Immature natural killer cell (primary cell): ENCODE data around the gene C1orf210. TPM values are rescaled to one million over a fixed set of nuclear protein-coding genes. Genes with fewer than 3 reads are reported as not detected.

Source experiments
- DNase-seq, 3 donors: peaks; one replicate each; pipeline ENCODE4 v3.0.0; 2022; ENCODE audit warnings: mixed read lengths in 1 of 3
- H3K27ac Mint-ChIP-seq, 6 donors: one replicate each; pipeline ENCODE4 v1.8.0; 2020; ENCODE audit warnings: mixed read lengths in 6 of 6, mild to moderate bottlenecking in 5 of 6, inconsistent platforms in 4 of 6, moderate library complexity in 3 of 6
- H3K27me3 Mint-ChIP-seq, 3 donors: one replicate each; pipeline ENCODE4 v1.8.0; 2020 to 2021; ENCODE audit warnings: low read depth in 3 of 3, mild to moderate bottlenecking in 3 of 3, mixed read lengths in 3 of 3, moderate library complexity in 3 of 3, inconsistent platforms in 1 of 3
- H3K36me3 Mint-ChIP-seq, 3 donors: one replicate each; pipeline ENCODE4 v1.8.0; 2020; ENCODE audit warnings: mixed read lengths in 3 of 3, inconsistent platforms in 2 of 3, mild to moderate bottlenecking in 2 of 3
- H3K4me1 Mint-ChIP-seq, 2 donors: one replicate each; pipeline ENCODE4 v1.8.0; 2020; ENCODE audit warnings: inconsistent platforms in 2 of 2, mild to moderate bottlenecking in 2 of 2, mixed read lengths in 2 of 2, moderate library complexity in 1 of 2
- H3K4me3 Mint-ChIP-seq, 5 donors: one replicate each; pipeline ENCODE4 v1.8.0; 2020; ENCODE audit warnings: mild to moderate bottlenecking in 5 of 5, mixed read lengths in 5 of 5, inconsistent platforms in 3 of 5, moderate library complexity in 3 of 5
- H3K9me3 Mint-ChIP-seq, 6 donors: one replicate each; pipeline ENCODE4 v1.8.0; 2020; ENCODE audit warnings: mild to moderate bottlenecking in 6 of 6, mixed read lengths in 6 of 6, inconsistent platforms in 4 of 6, moderate library complexity in 3 of 6
- polyA plus RNA-seq, 3 donors: library from polyadenylated mRNA; unstranded; fragments of 300-500 nt; fragmentation: Illumina TruSeq; gene quantifications; one replicate each; pipeline ENCODE4 v1.2.3, GENCODE V29; 2021

C1orf210 gene
- polyA plus RNA-seq, 3 donors from 2014 or later, result not detected

DNA sequence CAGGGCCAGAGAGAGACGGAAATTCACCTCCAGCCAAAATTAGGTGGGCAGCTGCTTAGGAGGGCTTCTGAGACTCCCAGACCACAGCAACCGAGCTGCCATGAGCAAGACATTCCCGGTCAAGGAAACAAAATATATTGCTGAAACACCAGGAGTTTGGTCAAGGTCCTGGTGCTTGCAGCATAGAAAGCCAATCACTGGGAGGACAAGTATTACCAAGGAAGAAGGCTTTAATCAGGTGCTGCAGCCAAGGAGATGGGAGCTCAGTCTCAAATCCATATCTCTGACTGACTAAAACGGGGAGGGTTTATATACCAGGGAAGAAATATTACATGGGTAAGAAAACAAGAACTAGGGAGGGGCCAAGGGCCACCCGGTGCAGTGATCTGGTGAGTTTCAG, 34.4 kb downstream of the C1orf210 start:
- Mint-ChIP-seq H3K9me3 (no peaks in the 10 kb centered on the region), H3K4me3 (no peak overlapping the region), H3K27me3 (peaks cover 0 to 8% (median 3%) of the 10 kb centered on the region in 3 donors), H3K27ac (no peak overlapping the region), H3K36me3 (no peaks in the 10 kb centered on the region), H3K4me1 (no peaks in the 10 kb centered on the region)
- no peak for DNase-seq

DNA sequence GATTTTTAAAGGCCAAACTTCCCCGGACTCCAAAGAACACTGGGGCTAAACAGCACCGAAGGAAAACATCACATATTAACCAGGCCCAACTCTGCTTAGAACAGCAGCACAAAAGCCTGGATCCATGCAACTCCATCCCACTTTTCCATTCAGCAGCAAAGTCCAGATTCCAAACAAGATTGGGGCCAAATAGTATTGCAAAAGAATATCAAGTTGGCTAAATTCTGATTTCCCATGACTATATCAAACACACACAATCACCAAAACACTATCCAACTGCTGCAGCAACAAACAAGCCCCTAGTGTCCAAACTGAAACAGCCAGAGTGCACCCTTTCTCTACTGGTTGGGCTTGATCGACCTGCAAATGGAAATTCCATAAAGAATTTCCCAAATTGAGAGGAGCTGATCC, 35.0 kb downstream of the C1orf210 start:
- no peak for DNase-seq
- H3K27me3 Mint-ChIP-seq, result peaks cover 0 to 8% (median 3%) of the 10 kb centered on the region in 3 donors
- no peaks in the 10 kb centered on the region for H3K9me3 Mint-ChIP-seq
- H3K4me1 Mint-ChIP-seq, result no peaks in the 10 kb centered on the region
- H3K36me3 Mint-ChIP-seq, result no peaks in the 10 kb centered on the region
- no peak overlapping the region for H3K27ac Mint-ChIP-seq
- no peak overlapping the region for H3K4me3 Mint-ChIP-seq

DNA sequence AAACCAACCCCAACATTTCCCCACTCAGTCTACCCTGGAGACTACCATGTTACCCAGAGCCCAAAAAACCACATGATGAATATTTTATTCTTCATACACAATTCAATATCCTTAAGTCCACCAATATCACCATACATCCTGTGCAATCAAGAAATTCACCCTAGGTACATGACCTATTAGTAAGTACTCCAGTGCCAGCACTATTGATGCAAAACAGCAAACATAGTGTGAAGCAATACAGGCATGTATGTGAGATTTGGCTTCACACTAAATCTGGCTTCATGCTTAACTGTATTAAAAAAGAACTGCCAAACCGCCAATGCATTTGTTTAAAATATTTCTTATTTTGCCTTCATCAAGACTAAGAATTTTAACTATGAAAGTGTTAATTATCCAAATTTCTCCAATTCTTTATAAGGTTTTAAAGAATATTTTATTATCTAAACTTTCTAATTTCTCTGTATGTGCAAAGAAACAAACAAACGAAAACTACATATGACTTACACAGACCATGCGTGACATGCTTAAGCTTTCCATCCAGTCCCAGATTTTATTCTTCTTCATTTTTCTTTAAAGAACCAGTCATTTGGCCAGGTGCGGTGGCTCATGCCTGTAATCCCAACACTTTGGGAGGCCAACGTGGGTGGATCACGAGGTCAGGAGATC, 38.0 kb downstream of the C1orf210 start:
- Mint-ChIP-seq H3K36me3 (no peaks in the 10 kb centered on the region), H3K9me3 (no peaks in the 10 kb centered on the region), H3K4me1 (no peaks in the 10 kb centered on the region), H3K27ac (no peak overlapping the region), H3K27me3 (peaks cover 2 to 3% (median 3%) of the 10 kb centered on the region in 3 donors), H3K4me3 (no peak overlapping the region)
- no peak for DNase-seq

DNA sequence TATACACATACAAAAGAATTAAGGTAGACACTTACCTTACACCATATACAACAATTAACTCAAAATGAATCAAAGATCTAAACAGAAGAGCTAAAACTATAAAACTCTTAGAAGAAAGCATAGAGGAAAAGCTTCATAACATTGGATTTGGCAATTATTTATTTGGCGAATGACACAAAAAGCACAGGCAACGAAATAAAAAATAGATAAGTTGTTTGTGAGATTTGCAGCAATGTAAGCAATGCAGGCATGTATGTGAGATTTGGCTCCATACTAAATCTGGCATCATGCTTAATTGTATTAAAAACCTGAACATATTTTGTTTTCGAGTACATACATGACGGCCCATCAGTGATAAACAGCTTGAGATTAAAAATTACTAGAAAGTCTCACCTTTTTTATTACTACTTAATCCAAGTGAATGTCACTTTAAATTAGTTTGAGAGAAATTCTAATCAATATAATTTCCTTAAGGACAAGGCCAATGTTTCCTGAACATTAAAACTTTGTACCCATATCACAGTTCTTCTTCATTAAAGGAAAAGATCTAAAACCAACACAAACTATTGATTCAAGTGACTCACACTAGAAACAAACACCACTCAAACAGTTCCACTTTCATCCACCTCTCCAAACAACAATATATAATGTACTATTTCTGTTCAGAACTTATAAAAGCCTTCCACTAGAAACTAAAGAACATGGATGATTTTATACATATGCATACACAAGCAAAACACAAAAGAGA, 38.7 kb downstream of the C1orf210 start:
- H3K27ac Mint-ChIP-seq, result no peak overlapping the region
- no peak overlapping the region for H3K4me3 Mint-ChIP-seq
- DNase-seq, result no peak
- no peaks in the 10 kb centered on the region for H3K9me3 Mint-ChIP-seq
- H3K36me3 Mint-ChIP-seq, result no peaks in the 10 kb centered on the region
- peaks cover 2 to 3% (median 3%) of the 10 kb centered on the region in 3 donors for H3K27me3 Mint-ChIP-seq
- H3K4me1 Mint-ChIP-seq, result no peaks in the 10 kb centered on the region

DNA sequence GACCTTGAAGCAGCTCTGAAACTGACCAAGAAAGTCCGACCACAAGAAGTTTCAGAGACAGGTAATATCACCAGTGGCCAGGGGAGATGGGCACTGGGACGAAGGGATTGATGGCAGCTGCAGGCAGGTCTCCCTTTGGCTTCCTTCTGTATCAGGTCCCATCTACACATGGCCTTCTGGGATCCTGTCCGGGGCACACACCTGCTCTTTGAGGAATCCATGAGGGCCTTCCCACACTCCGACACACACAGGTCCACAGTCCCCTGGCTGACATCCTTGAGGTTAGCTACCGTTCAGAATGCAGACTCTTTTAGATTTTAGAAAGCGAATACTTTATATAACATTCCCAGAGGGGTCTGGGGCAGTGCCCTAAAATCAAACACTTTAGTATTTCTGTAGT, 42.1 kb downstream of the C1orf210 start:
- no peak overlapping the region for H3K4me3 Mint-ChIP-seq
- no peaks in the 10 kb centered on the region for H3K36me3 Mint-ChIP-seq
- no peaks in the 10 kb centered on the region for H3K4me1 Mint-ChIP-seq
- no peak for DNase-seq
- no peak overlapping the region for H3K27ac Mint-ChIP-seq
- H3K9me3 Mint-ChIP-seq, result no peaks in the 10 kb centered on the region
- H3K27me3 Mint-ChIP-seq, result peaks cover 0 to 3% (median 2%) of the 10 kb centered on the region in 3 donors

DNA sequence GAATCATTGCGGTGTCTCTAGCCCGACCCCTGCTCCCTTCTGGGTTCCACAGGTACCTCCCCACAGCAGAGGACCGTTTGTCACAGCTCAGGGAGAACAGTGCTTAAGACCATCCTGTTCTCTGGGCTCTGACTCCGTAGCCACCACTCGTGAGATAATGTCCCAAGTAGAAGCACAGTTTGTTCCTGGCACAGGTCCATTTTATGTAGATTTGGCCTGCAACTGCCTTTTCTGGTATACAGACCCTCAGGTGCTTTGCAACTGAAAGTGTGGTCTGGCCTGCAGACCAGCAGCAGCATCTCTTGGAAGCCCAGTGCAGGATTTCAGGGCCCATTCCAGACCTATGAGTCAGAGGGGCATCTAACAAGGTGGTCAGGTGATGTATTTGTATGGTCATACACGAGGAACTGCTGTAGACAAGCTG, 44.0 kb downstream of the C1orf210 start:
- no peak overlapping the region for H3K4me3 Mint-ChIP-seq
- peaks cover 0 to 2% (median 0%) of the 10 kb centered on the region in 3 donors for H3K27me3 Mint-ChIP-seq
- no peaks in the 10 kb centered on the region for H3K4me1 Mint-ChIP-seq
- no peaks in the 10 kb centered on the region for H3K36me3 Mint-ChIP-seq
- no peaks in the 10 kb centered on the region for H3K9me3 Mint-ChIP-seq
- no peak overlapping the region for H3K27ac Mint-ChIP-seq
- no peak for DNase-seq

DNA sequence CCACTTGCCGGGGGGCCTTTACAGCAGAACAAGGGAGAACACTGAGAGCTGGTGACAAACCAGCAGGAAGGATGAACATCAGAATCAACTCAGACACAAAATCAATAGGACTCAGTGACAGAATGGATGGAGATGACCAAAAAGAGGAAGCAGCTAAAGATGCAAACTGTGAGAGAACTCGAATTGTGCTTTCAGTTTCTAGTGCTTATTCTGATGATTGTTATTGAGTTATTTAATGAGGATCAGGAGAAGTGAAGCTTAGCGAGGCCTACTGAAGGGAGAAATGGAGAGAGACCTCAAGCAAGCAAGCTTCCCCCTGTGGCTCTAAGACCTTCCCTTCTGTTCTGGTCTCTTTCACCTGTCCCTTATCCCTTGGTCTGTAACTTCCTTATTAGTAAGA, 45.9 kb downstream of the C1orf210 start:
- H3K4me1 Mint-ChIP-seq, result no peaks in the 10 kb centered on the region
- no peaks in the 10 kb centered on the region for H3K36me3 Mint-ChIP-seq
- DNase-seq, result no peak
- peaks cover 0 to 2% (median 0%) of the 10 kb centered on the region in 3 donors for H3K27me3 Mint-ChIP-seq
- H3K9me3 Mint-ChIP-seq, result no peaks in the 10 kb centered on the region
- peak overlapping the region in 1 of 6 donors; percentile 33 for H3K27ac Mint-ChIP-seq
- H3K4me3 Mint-ChIP-seq, result no peak overlapping the region

DNA sequence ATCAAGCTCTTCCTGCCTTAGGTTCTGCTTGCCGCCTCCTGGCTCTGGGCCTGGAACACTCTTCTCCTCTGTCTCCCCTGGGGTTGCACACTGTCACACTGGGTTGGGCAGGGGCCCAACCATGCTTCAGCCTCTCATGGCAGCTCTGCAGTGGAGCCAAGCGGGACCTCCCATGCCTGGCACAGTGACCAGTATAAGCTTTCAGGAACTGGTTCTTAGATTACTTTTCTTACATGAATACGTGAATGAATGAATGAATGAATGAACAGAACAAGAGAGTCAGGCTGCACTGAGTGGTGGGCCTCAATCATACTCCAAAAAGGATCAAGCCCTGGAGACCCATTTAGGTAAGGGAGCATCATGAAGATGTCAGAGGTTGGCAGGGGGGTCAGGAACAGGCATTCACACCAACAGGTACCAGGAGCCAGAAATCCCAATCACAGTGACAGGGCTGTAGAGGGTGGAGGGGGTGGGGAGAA, 46.4 kb downstream of the C1orf210 start:
- no peak for DNase-seq
- Mint-ChIP-seq H3K27ac (no peak overlapping the region), H3K4me3 (no peak overlapping the region), H3K4me1 (no peaks in the 10 kb centered on the region), H3K27me3 (no peaks in the 10 kb centered on the region), H3K36me3 (no peaks in the 10 kb centered on the region), H3K9me3 (no peaks in the 10 kb centered on the region)

DNA sequence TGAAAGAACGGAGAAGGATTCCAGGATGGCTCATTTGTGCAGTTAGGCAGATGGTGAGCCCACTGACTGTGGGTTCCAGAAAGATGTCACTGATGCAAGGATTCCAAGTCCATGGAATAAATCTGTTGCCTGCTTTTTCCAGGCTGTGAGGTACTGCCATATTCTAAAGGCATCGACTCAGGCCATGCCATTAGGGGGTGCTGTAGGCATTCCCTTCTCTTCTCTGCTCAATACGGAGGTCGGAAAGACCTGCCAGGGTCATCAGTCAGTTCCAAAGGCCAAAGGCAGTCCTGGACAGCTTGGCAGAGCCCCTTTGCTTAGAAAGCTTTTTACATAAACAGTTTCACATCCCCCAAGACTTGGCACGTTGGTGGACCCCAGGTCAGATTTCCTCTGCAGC, 47.3 kb downstream of the C1orf210 start:
- DNase-seq, result peak in 1 of 3 donors; percentile 6
- no peak overlapping the region for H3K4me3 Mint-ChIP-seq
- H3K36me3 Mint-ChIP-seq, result no peaks in the 10 kb centered on the region
- no peaks in the 10 kb centered on the region for H3K27me3 Mint-ChIP-seq
- no peaks in the 10 kb centered on the region for H3K9me3 Mint-ChIP-seq
- no peaks in the 10 kb centered on the region for H3K4me1 Mint-ChIP-seq
- no peak overlapping the region for H3K27ac Mint-ChIP-seq

DNA sequence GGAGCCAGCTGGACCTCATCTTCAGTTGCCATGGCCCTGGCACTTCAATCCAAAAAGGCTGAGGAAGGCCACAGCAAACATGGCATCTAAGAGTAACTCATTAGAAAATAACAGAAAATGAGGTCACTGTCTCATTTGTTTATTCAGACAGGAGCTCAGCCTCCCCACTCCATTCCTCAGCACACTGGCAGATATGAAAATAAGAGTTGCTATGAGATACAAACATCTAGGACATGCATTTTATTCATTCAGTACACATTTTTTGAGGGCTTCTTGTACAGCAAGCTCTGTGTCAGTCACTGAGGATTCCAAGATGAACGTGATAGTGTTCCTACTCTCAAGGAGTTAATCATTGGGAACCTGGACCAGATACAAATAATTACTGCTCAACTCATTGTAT, 48.3 kb downstream of the C1orf210 start:
- DNase-seq, result no peak
- no peak overlapping the region for H3K4me3 Mint-ChIP-seq
- H3K36me3 Mint-ChIP-seq, result no peaks in the 10 kb centered on the region
- H3K27ac Mint-ChIP-seq, result peak overlapping the region in 1 of 6 donors; percentile 10
- no peaks in the 10 kb centered on the region for H3K4me1 Mint-ChIP-seq
- H3K9me3 Mint-ChIP-seq, result no peaks in the 10 kb centered on the region
- H3K27me3 Mint-ChIP-seq, result no peaks in the 10 kb centered on the region

DNA sequence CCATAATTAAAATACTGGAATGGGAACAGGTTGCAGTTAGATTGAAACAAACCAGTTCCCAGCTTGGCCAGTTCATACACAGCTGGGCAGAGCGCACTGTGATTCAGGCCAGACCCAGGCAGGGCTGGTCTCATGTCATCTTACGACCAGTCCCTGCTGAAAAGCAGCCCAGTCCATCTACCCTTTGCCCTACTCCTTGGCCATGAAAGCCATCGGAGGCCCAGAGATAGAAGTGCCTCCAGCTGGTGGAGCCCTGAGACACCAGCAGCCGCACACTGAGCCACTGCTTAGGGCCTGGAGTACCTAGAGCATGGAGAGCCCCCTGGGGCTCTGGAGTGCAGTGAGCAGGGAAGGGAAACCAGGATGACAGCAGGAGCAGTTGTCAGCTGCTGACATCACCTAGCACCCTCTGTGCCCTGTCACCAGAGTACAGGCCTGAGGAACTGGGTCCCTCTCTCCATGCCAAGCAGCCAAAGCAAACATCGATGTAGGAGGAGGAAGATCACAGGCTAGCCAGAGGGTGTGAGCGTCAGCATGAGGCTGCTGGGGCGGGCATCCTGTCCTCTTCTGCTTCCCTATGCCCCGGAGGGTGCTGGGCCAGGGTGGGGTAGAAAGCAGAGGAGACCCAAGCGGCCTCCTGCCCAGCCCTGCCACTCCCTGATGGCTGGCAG, 49.8 kb downstream of the C1orf210 start:
- H3K9me3 Mint-ChIP-seq, result no peaks in the 10 kb centered on the region
- H3K36me3 Mint-ChIP-seq, result no peaks in the 10 kb centered on the region
- H3K4me3 Mint-ChIP-seq, result no peak overlapping the region
- no peaks in the 10 kb centered on the region for H3K27me3 Mint-ChIP-seq
- no peak for DNase-seq
- H3K4me1 Mint-ChIP-seq, result no peaks in the 10 kb centered on the region
- no peak overlapping the region for H3K27ac Mint-ChIP-seq

DNA sequence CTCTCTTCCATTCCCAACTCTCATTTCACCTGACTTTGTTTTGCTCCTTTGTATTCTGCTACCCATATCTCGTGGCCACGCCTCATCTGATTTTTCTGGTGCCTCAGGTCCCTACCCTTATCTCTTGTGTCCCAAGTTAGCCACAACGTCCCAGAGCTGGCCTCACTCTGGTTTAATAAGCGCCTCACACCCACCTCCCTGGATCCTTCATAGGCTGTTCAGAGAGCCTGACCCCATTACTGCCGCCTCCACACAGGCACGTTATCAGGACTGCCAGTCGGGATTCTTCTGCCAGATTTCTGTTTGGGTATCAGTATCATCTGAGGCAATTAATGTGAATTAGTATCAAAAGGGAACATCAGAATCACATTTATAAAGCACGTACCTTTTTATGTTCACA, 50.3 kb downstream of the C1orf210 start:
- Mint-ChIP-seq H3K36me3 (no peaks in the 10 kb centered on the region), H3K27ac (no peak overlapping the region), H3K4me3 (no peak overlapping the region), H3K4me1 (no peaks in the 10 kb centered on the region), H3K27me3 (no peaks in the 10 kb centered on the region), H3K9me3 (no peaks in the 10 kb centered on the region)
- DNase-seq, result no peak

DNA sequence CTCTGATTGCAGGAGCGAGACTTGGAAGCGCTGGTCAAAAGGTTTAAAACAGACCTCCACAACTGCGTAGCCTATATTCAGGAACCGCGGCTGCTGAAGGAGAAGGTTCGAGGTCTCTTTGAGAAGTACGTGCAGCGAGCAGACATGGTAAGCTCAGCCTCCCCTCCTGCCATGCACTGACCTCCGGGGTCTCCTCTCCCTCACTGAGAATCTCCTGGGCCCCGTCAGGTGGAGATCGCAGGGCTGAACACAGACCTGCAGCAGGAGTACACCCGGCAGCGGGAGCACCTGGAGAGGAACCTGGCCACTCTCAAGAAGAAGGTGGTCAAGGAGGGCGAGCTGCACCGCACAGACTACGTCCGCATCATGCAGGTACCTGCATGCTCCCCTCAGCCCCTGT, 51.1 kb downstream of the C1orf210 start:
- DNase-seq, result no peak
- no peak overlapping the region for H3K27ac Mint-ChIP-seq
- H3K36me3 Mint-ChIP-seq, result no peaks in the 10 kb centered on the region
- H3K27me3 Mint-ChIP-seq, result no peaks in the 10 kb centered on the region
- no peak overlapping the region for H3K4me3 Mint-ChIP-seq
- no peaks in the 10 kb centered on the region for H3K4me1 Mint-ChIP-seq
- H3K9me3 Mint-ChIP-seq, result no peaks in the 10 kb centered on the region

DNA sequence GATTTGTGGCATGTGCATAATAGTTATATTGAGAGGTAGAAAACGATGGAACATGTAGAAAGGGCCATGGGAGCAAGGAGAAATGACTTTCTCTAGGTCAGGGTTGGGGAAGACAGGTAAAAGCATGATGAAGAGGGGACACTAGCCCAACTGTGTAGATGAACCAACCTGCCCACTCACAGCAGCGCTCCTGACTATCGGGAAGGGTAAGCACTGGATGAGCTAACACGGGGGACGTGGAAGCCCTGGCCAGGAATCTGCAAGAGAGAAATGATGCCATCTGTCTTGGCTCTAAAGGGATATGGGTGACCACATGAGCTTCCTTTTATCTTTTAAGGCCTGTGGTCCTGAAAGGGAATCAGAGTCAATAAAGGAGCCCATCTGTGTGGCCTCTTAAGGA, 51.8 kb downstream of the C1orf210 start:
- H3K27me3 Mint-ChIP-seq, result peaks cover 0 to 2% (median 0%) of the 10 kb centered on the region in 3 donors
- no peak for DNase-seq
- H3K9me3 Mint-ChIP-seq, result no peaks in the 10 kb centered on the region
- H3K4me3 Mint-ChIP-seq, result no peak overlapping the region
- no peak overlapping the region for H3K27ac Mint-ChIP-seq
- H3K4me1 Mint-ChIP-seq, result no peaks in the 10 kb centered on the region
- no peaks in the 10 kb centered on the region for H3K36me3 Mint-ChIP-seq
